HL-60 (cell line): ENCODE data around the gene SLC43A2.

Experiments used
- DNase-seq, 2 experiments: peaks; one replicate each; pipeline ENCODE4 v3.0.0-alpha.2; 2010 to 2020; ENCODE audit warnings: low read depth in 1 of 2, low spot score in 1 of 2
- H3K27ac ChIP-seq: fragments of 250-450 bp; sonication (Bioruptor Pico); replicated peaks from 2 replicates; pipeline ENCODE4 v1.5.1; 2020; ENCODE audit warnings: mild to moderate bottlenecking, moderate library complexity
- H3K27me3 ChIP-seq: fragments of 250-450 bp; sonication (Bioruptor Pico); 2 replicates; pipeline ENCODE4 v1.5.1; 2021; ENCODE audit warnings: mild to moderate bottlenecking, moderate library complexity; ENCODE audit not compliant: insufficient read depth, poor library complexity, severe bottlenecking
- H3K4me3 ChIP-seq: replicated peaks from 2 replicates; pipeline ENCODE4 v1.5.1; 2011; ENCODE audit warnings: mild to moderate bottlenecking, control low read depth, low read length; ENCODE audit not compliant: insufficient read depth
- GABPA ChIP-seq: IDR thresholded peaks from 2 replicates; pipeline ENCODE4 v1.6.1; 2012; ENCODE audit warnings: low read depth
- POLR2AphosphoS5 ChIP-seq: IDR thresholded peaks from 2 replicates; pipeline ENCODE4 v1.6.1; 2012; ENCODE audit warnings: low read depth
- SPI1 ChIP-seq: IDR thresholded peaks from 2 replicates; pipeline ENCODE4 v1.6.1; 2012; ENCODE audit warnings: low read depth, mild to moderate bottlenecking, borderline replicate concordance
- TF ChIP-seq, protein P1 (sequence below): IDR thresholded peaks from 2 replicates; pipeline ENCODE4 v1.6.1; 2012; ENCODE audit warnings: low read depth; ENCODE audit not compliant: insufficient replicate concordance
- TF ChIP-seq, protein P2 (sequence below): IDR thresholded peaks from one replicate; pipeline ENCODE4 v1.5.1; 2011; ENCODE audit warnings: low read length, control low read depth, inconsistent platforms; ENCODE audit not compliant: insufficient read depth

SLC43A2 gene

DNA sequence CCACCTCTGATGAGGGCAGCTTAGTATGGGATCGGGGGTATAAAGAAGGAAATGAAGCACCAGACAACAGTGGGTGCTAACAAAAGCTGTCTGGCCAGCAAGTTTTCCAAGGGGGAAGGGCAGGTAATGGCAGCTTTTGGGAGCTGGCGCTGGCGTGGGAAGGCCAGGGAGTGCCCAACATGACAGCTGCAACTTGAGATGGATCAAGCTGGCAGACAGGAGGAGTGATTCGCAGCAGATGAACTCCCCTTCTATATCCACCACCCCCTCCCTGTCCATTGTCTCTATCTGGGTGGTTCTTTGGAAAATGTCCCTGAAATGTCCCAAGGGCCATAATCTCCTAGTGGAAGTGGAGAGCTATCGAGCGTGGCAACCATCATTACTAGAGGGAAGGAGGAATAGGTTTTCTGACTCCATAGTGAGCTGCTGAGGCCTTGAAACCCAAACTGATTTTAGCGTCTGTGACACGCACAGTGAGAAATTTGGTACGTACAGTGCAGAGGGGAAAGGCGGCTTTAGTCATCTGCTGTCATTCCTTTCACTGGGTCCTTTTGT, 107.5 kb downstream of the SLC43A2 start:
- no peak for DNase-seq
- no peak for TF ChIP-seq GABPA
- no peak for TF ChIP-seq SPI1
- TF ChIP-seq, protein P1, sequence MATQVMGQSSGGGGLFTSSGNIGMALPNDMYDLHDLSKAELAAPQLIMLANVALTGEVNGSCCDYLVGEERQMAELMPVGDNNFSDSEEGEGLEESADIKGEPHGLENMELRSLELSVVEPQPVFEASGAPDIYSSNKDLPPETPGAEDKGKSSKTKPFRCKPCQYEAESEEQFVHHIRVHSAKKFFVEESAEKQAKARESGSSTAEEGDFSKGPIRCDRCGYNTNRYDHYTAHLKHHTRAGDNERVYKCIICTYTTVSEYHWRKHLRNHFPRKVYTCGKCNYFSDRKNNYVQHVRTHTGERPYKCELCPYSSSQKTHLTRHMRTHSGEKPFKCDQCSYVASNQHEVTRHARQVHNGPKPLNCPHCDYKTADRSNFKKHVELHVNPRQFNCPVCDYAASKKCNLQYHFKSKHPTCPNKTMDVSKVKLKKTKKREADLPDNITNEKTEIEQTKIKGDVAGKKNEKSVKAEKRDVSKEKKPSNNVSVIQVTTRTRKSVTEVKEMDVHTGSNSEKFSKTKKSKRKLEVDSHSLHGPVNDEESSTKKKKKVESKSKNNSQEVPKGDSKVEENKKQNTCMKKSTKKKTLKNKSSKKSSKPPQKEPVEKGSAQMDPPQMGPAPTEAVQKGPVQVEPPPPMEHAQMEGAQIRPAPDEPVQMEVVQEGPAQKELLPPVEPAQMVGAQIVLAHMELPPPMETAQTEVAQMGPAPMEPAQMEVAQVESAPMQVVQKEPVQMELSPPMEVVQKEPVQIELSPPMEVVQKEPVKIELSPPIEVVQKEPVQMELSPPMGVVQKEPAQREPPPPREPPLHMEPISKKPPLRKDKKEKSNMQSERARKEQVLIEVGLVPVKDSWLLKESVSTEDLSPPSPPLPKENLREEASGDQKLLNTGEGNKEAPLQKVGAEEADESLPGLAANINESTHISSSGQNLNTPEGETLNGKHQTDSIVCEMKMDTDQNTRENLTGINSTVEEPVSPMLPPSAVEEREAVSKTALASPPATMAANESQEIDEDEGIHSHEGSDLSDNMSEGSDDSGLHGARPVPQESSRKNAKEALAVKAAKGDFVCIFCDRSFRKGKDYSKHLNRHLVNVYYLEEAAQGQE: no peak
- no peak for TF ChIP-seq POLR2AphosphoS5
- TF ChIP-seq, protein P2, sequence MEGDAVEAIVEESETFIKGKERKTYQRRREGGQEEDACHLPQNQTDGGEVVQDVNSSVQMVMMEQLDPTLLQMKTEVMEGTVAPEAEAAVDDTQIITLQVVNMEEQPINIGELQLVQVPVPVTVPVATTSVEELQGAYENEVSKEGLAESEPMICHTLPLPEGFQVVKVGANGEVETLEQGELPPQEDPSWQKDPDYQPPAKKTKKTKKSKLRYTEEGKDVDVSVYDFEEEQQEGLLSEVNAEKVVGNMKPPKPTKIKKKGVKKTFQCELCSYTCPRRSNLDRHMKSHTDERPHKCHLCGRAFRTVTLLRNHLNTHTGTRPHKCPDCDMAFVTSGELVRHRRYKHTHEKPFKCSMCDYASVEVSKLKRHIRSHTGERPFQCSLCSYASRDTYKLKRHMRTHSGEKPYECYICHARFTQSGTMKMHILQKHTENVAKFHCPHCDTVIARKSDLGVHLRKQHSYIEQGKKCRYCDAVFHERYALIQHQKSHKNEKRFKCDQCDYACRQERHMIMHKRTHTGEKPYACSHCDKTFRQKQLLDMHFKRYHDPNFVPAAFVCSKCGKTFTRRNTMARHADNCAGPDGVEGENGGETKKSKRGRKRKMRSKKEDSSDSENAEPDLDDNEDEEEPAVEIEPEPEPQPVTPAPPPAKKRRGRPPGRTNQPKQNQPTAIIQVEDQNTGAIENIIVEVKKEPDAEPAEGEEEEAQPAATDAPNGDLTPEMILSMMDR: no peak
- no peak overlapping the region for H3K27ac ChIP-seq
- no peak overlapping the region for H3K4me3 ChIP-seq
- H3K27me3 ChIP-seq: no peaks in the 10 kb centered on the region

DNA sequence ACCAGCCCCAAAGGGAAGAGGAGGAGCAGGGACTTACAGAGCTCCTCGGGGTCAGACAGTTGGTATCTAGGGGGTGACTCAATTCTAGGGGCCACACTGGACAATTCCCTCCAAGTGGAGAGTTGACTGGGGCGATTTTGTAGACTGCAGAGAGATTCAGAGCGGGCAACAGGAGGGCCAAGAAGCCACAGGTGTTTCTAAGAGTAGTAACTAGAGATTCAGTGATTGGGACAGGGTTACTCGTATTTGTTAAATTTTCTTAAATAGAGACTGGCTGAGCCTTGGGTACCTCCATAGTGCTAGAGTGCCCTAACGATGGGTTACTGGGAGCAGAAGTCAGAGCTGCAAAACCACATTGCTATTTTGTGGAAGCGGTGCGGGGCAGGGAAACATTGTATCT, 109.0 kb downstream of the SLC43A2 start:
- DNase-seq: no peak
- TF ChIP-seq, protein P2: no peak
- TF ChIP-seq POLR2AphosphoS5: no peak
- no peak overlapping the region for H3K27ac ChIP-seq
- no peaks in the 10 kb centered on the region for H3K27me3 ChIP-seq
- no peak overlapping the region for H3K4me3 ChIP-seq
